GM19397 (cell line): ENCODE results near the gene EML6.
A peak's percentile ranks its signal among the peaks of the same experiment; 100 is the strongest.
"Not testable (repeated sequence)": the region's sequence is repeated elsewhere in the genome, so short reads cannot be mapped to it uniquely, and the experiment has no call there.

ENCODE experiments used
- ATAC-seq: cut with Tn5 transposase; IDR thresholded peaks from one replicate; pipeline ENCODE4 v1.9.1; 2021; ENCODE audit warnings: mild to moderate bottlenecking, moderate library complexity; ENCODE audit not compliant: unreplicated experiment

The EML6 gene

GRCh38 chr2:54979321-54980044 lies 256.0 kb downstream of the EML6 start:
- no peak for ATAC-seq

DNA sequence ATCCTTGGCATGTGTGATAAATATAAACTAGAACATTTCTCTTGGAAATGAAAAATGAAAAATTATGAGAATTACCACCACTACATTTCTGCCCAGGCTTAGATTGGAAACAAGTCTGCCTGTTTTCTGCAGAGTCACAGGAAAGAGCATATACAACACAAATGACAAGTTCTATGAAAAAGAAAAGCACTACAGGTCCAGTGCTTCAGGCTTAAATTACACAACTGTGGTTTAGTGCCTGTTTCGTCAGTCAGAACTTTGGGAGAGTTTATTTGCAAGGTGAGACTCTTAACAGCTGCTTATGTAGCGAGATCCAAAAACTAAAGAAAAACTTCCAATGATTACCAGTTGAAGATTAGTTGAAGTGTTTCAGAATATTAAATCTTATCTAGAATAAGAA lies 257.9 kb downstream of the EML6 start:
- ATAC-seq: no peak

GRCh38 chr2:54983345-54984220 lies 260.1 kb downstream of the EML6 start:
- no peak for ATAC-seq

DNA sequence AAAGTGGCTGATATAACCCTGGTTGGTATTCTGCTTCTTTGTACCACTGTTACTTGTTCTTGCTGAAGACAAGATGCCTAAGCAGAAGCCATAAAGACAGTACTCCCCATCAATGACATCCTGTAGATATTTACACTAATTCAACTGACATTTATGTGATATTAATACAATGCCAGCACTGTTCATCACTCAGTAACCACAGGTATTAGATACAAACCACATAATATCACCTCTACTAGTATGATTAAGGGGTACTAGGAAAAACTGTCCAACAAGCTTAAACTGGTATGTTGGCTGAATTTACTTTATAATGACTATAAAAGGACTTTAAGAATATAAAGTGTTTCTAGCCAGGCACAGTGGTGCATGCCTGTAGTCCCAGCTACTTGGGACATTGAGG lies 261.0 kb downstream of the EML6 start:
- no peak for ATAC-seq

DNA sequence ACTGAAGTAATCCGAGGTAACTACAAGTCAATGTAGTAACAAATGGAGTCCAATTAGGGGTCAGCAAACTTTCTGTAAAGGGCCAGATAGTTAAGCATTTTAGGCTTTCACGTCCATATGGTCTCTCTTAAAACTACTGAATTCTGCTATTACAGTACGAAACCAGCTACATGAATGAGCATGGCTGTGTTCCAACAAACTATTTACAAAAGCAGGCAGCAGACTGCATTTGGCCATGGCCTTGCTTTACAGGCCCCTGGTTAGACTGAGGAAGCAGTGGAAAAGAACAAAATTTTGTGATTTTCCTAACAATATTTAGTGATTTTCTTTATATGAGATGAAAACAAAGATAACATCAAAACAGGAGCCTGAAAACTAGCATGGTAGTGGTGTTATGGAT lies 262.8 kb downstream of the EML6 start:
- ATAC-seq: no peak

DNA sequence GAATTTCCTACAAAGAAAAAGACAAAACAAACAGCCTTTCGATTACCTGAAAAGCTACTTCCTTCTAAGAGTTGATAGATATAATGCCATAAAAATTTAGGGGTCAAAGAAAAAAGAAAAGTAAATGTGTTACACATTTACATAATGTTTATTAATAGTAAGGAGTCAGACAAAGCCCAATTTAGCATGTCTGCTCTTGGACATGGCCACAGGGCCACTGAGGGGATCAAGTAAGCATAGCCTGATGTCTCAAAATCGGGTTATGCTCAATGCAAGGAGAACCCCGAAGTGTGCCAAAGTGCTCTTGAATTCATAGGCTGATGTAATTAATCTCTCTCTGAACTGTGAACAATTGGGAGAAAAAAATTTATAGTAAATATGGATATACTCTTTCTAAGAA lies 265.1 kb downstream of the EML6 start:
- ATAC-seq: no peak

DNA sequence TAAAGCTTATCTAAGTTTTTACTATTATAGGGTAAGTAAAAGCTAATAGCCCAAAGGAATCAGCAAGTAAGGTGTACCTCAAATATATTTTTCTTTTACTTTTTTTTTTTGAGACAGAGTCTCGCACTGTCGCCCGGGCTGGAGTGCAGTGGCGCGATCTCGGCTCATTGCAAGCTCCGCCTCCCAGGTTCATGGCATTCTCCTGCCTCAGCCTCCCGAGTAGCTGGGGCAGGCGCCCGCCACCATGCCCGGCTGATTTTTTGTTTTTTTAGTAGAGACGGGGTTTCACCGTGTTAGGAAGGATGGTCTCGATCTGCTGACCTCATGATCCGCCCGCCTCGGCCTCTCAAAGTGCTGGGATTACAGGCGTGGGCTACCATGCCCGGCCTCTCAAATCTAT lies 267.2 kb downstream of the EML6 start:
- ATAC-seq: not testable (repeated sequence)

GRCh38 chr2:54995553-54995952 lies 272.1 kb downstream of the EML6 start:
- no peak for ATAC-seq

GRCh38 chr2:54997826-54998225 lies 274.4 kb downstream of the EML6 start:
- ATAC-seq: no peak

DNA sequence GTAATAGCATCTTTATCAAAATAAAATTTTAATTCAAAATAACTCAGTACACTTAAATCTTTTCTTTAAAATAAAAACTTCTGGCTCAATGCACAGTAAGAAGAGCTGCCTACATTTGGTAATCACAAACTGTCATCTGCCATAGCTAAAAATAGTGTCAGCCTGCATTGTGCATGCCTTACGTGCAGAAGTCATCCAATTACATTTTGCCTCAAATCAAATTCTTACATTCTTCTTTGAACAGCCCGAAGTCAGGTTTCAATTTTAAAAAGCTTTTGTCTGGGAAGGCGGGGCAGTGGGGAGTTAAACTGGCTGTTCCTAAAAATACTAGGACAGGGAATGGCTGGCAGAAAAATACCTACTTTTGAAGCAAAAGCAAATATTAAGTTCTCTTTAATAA lies 275.7 kb downstream of the EML6 start:
- no peak for ATAC-seq

DNA sequence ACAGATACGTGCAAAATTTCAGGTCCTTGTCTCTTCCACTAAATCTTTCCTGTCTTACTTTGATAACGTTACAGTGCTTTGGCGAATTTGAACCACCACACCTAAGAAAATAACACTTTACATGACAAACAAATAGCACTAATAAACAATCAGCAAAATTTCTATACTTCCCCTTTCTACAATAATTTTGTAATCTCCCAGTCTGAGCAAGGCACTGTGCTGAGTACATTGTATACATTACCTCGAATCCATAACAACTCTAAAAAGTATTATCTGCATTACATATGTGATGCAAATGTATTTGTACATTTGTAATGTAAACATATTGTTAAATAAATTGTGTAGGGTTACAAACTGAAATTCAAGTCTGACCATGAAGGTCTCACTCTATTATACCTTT lies 276.9 kb downstream of the EML6 start:
- no peak for ATAC-seq

- no peak for ATAC-seq
Measured at GRCh38 chr2:55001716-55002115, 278.3 kb downstream of the EML6 start.

- no peak for ATAC-seq
Measured at GRCh38 chr2:55003706-55004639, 280.5 kb downstream of the EML6 start.

- ATAC-seq: no peak
Measured at GRCh38 chr2:55006306-55006705, 282.8 kb downstream of the EML6 start.

DNA sequence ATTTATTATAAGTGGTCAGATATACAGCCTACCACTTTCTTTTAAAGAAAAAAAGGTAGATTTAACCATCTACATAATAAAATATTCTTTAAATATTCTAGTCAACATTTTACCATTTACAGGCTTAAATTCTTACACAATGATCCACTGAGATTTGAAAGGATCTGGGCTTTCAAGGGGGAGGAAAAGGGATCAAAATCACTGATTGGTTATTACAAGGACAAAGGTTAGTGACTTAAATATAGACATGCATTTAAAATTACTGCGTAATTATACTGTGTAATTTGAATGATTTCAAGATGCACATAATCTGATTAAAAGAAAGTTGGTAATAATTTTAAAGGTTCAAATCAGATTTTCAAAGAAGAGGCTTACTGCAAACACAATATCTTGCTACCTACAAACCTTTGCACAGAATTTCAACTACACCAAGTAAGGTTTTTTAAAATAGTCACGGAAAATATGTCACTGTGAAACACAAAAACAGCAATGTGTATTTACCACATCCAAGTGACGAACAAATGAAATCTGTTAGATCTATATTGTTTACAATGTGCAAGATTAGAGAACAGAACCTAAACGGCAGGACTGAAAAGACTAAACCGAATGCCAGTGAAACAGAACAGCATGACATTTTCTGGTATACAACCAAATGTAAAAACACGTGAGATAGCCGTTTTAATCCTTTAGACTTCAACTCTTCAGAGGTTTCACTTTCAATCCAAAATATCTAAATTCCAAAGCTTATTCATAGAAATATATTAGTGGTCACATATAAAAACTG lies 286.0 kb downstream of the EML6 start:
- peak; percentile 10 for ATAC-seq

DNA sequence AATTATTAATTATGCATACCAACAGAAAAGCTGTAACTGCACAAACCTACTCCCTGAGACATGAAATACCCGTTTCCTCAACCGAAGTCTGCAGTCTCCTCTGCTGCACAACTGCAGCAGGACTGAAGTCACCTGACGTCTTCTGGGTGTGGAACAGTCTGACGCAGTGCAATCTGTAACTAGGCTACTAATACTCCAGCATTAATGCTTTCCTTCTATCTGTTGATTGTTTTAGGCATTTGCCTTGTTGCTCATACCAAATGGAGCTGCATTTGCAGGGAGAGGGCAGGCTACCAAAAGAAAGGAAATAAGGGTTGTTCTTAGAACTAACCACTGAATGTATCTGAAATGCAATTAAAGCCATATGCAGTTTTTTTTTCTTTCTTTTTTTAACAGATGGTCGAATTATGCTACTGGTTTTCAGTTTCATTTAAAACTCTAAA lies 286.7 kb downstream of the EML6 start:
- peak; percentile 95 for ATAC-seq

GRCh38 chr2:55010915-55011314 lies 287.5 kb downstream of the EML6 start:
- ATAC-seq: no peak

GRCh38 chr2:55011831-55012671 lies 288.6 kb downstream of the EML6 start:
- no peak for ATAC-seq

GRCh38 chr2:55012672-55013484 lies 289.4 kb downstream of the EML6 start:
- ATAC-seq: no peak
